HL-60 (cell line): ENCODE data around the gene NCKIPSD.

Experiments used
- DNase-seq, 2 experiments: peaks; one replicate each; pipeline ENCODE4 v3.0.0-alpha.2; 2010 to 2020; ENCODE audit warnings: low read depth in 1 of 2, low spot score in 1 of 2
- H3K27ac ChIP-seq: fragments of 250-450 bp; sonication (Bioruptor Pico); replicated peaks from 2 replicates; pipeline ENCODE4 v1.5.1; 2020; ENCODE audit warnings: mild to moderate bottlenecking, moderate library complexity
- H3K27me3 ChIP-seq: fragments of 250-450 bp; sonication (Bioruptor Pico); 2 replicates; pipeline ENCODE4 v1.5.1; 2021; ENCODE audit warnings: mild to moderate bottlenecking, moderate library complexity; ENCODE audit not compliant: insufficient read depth, poor library complexity, severe bottlenecking
- H3K4me3 ChIP-seq: replicated peaks from 2 replicates; pipeline ENCODE4 v1.5.1; 2011; ENCODE audit warnings: mild to moderate bottlenecking, control low read depth, low read length; ENCODE audit not compliant: insufficient read depth
- CTCF ChIP-seq: IDR thresholded peaks from one replicate; pipeline ENCODE4 v1.5.1; 2011; ENCODE audit warnings: low read length, control low read depth, inconsistent platforms; ENCODE audit not compliant: insufficient read depth
- GABPA ChIP-seq: IDR thresholded peaks from 2 replicates; pipeline ENCODE4 v1.6.1; 2012; ENCODE audit warnings: low read depth
- POLR2AphosphoS5 ChIP-seq: IDR thresholded peaks from 2 replicates; pipeline ENCODE4 v1.6.1; 2012; ENCODE audit warnings: low read depth
- SPI1 ChIP-seq: IDR thresholded peaks from 2 replicates; pipeline ENCODE4 v1.6.1; 2012; ENCODE audit warnings: low read depth, mild to moderate bottlenecking, borderline replicate concordance
- TF ChIP-seq, protein P1 (sequence below): IDR thresholded peaks from 2 replicates; pipeline ENCODE4 v1.6.1; 2012; ENCODE audit warnings: low read depth; ENCODE audit not compliant: insufficient replicate concordance

Gene NCKIPSD

DNA sequence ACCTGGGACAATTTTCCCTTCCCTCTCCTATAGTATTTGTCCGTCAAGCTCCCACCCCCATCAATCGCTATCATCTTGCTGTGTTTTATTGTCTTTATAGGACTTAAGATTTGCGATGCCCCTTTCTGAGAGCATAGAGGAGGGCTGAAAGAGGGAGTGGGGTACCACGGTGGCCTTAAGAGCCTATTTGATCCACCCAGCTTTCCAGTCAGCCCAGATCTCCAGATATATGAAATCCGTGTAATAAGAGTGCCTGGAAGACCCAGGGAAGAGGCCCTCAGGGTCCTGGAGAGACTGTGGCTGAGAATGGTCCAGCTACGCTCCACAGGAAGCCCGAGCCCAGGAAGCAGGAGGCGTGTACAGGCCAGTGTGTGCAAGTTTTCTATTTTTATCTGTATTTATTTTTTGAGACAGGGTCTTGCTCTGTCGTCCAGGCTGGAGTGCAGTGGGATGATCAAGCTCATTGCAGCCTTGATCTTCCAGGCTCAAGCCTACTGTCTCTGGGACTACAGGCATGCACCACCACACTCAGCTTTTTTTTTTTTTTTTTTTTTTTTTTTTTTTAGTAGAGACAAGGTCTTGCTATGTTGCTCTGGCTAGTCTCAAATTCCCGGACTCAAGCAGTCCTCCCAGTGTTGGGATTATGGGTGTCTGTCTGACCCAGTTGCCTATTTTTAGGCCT, 964 bp upstream of the NCKIPSD start:
- Histone ChIP-seq H3K27ac (no peak overlapping the region), H3K27me3 (no peaks in the 10 kb centered on the region), H3K4me3 (no peak overlapping the region)
- DNase-seq = no peak
- TF ChIP-seq, protein P1, sequence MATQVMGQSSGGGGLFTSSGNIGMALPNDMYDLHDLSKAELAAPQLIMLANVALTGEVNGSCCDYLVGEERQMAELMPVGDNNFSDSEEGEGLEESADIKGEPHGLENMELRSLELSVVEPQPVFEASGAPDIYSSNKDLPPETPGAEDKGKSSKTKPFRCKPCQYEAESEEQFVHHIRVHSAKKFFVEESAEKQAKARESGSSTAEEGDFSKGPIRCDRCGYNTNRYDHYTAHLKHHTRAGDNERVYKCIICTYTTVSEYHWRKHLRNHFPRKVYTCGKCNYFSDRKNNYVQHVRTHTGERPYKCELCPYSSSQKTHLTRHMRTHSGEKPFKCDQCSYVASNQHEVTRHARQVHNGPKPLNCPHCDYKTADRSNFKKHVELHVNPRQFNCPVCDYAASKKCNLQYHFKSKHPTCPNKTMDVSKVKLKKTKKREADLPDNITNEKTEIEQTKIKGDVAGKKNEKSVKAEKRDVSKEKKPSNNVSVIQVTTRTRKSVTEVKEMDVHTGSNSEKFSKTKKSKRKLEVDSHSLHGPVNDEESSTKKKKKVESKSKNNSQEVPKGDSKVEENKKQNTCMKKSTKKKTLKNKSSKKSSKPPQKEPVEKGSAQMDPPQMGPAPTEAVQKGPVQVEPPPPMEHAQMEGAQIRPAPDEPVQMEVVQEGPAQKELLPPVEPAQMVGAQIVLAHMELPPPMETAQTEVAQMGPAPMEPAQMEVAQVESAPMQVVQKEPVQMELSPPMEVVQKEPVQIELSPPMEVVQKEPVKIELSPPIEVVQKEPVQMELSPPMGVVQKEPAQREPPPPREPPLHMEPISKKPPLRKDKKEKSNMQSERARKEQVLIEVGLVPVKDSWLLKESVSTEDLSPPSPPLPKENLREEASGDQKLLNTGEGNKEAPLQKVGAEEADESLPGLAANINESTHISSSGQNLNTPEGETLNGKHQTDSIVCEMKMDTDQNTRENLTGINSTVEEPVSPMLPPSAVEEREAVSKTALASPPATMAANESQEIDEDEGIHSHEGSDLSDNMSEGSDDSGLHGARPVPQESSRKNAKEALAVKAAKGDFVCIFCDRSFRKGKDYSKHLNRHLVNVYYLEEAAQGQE = no peak
- TF ChIP-seq GABPA (no peak), SPI1 (no peak), POLR2AphosphoS5 (no peak), CTCF (no peak)

GRCh38 chr3:48685293-48685602, 467 bp downstream of the NCKIPSD start:
- H3K27ac ChIP-seq = peak overlapping the region; percentile 73
- peak overlapping the region; percentile 94 for H3K4me3 ChIP-seq
- no peak for DNase-seq
- TF ChIP-seq, protein P1 = no peak
- TF ChIP-seq CTCF = no peak
- no peak for TF ChIP-seq POLR2AphosphoS5
- no peak for TF ChIP-seq GABPA
- TF ChIP-seq SPI1 = no peak
- H3K27me3 ChIP-seq = no peaks in the 10 kb centered on the region

- H3K4me3 ChIP-seq = peak overlapping the region; percentile 94
- peak; percentile 62 to 74 for DNase-seq
Measured at GRCh38 chr3:48684480-48685143, 1.1 kb downstream of the NCKIPSD start.

More at GRCh38 chr3:48684480-48685143, 1.1 kb downstream of the NCKIPSD start:
- H3K27me3 ChIP-seq = no peaks in the 10 kb centered on the region
- TF ChIP-seq SPI1 (peak; percentile 91), CTCF (no peak), GABPA (no peak), POLR2AphosphoS5 (no peak)
- TF ChIP-seq, protein P1 = no peak
- no peak overlapping the region for H3K27ac ChIP-seq
